Tibial nerve (tissue), 4 donors: ENCODE measurements around the gene ZNF740. TPM values are rescaled to one million over a fixed set of nuclear protein-coding genes. Genes with fewer than 3 reads are reported as not detected.
A peak's percentile ranks its signal among the peaks of the same experiment; 100 is the strongest.

Experiments
- DNase-seq, 2 donors: peaks; one replicate each; pipeline ENCODE4 v3.0.0-alpha.2; 2019; ENCODE audit warnings: low spot score in 2 of 2
- H3K27ac ChIP-seq, 4 donors: fragments of 200-600 bp; sonication (generic) in 3 of 4; one replicate each; pipeline ENCODE4 v1.5.1; 2017 to 2019; ENCODE audit warnings: mild to moderate bottlenecking in 1 of 4
- H3K27me3 ChIP-seq, 2 donors: fragments of 200-600 bp; sonication (generic) in 1 of 2; one replicate each; pipeline versions ENCODE4 v1.5.1 to v1.6.0; 2017 to 2019
- H3K36me3 ChIP-seq, 3 donors: fragments of 200-600 bp; sonication (generic); one replicate each; pipeline ENCODE4 v1.5.1; 2018 to 2019
- H3K4me1 ChIP-seq, 4 donors: fragments of 200-600 bp; sonication (generic) in 3 of 4; one replicate each; pipeline ENCODE4 v1.5.1; 2017 to 2019
- H3K4me3 ChIP-seq, 4 donors: fragments of 200-600 bp; sonication (generic) in 3 of 4; one replicate each; pipeline ENCODE4 v1.5.1; 2017 to 2019; ENCODE audit warnings: mild to moderate bottlenecking in 1 of 4, moderate library complexity in 1 of 4
- H3K9me3 ChIP-seq, 4 donors: fragments of 200-600 bp; sonication (generic) in 3 of 4; one replicate each; pipeline ENCODE4 v1.5.1; 2017 to 2019
- CTCF ChIP-seq, 5 experiments: fragments of 200-600 bp in 3 of 5; fragments of 450-650 bp in 2 of 5; sonication (generic) in 3 of 5; IDR thresholded peaks; one replicate each; pipeline ENCODE4 v1.5.1; 2016 to 2019; ENCODE audit warnings: antibody characterized with exemption in 5 of 5, mild to moderate bottlenecking in 3 of 5, moderate library complexity in 2 of 5
- EP300 ChIP-seq, 2 donors: sonication (generic); formaldehyde crosslinking; IDR thresholded peaks; one replicate each; pipeline ENCODE4 v1.6.1; 2017; ENCODE audit warnings: antibody characterized with exemption in 2 of 2, mild to moderate bottlenecking in 1 of 2
- POLR2A ChIP-seq, 2 donors: fragments of 450-650 bp; IDR thresholded peaks; one replicate each; pipeline ENCODE4 v1.6.1; 2017; ENCODE audit warnings: antibody characterized with exemption in 2 of 2, mild to moderate bottlenecking in 2 of 2, moderate library complexity in 2 of 2
- WGBS, 2 donors: methylation state at CpG; one replicate each; pipeline ENCODE4 v1.1.5; 2018; 5-methylcytosine and 5-hydroxymethylcytosine counted together
- total RNA-seq, 4 donors: library from RNA; depleted of rRNA; stranded (reverse); fragments of >200 nt; gene quantifications; one replicate each; pipeline ENCODE4 v1.1.0, GENCODE V29; 2016

The ZNF740 gene
- total RNA-seq, 4 donors from 2014 or later: 10.2 to 67.7 (median 22.7) TPM

DNA sequence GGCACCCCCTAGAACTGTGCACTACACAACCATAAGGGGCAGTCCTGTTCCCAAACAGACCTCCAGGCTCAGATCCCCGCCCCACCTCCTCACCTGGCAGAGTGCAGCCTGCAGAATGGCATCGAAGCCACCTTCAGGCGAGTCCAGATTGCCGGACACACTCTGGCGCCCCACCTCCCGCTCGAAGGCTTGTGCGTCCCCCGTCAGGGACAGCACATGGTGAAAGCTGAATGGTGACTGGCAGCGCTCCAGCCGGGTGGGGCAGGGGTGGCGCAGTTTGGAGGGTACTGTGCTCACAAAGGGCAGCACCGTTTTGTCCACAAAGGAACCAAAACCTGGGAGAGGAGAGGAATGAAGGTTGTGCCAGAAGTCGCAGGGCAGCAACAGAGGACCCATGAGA, 16.0 kb downstream of the ZNF740 start:
- no peak for DNase-seq
- Histone ChIP-seq H3K27ac (no peak overlapping the region), H3K9me3 (no peaks in the 10 kb centered on the region), H3K27me3 (no peaks in the 10 kb centered on the region), H3K4me3 (no peak overlapping the region), H3K36me3 (peaks cover 0 to 17% (median 0%) of the 10 kb centered on the region in 3 donors), H3K4me1 (peaks cover 0 to 20% (median 13%) of the 10 kb centered on the region in 4 donors)
- TF ChIP-seq CTCF (IDR thresholded peaks at IDR 0.05) (no peak), POLR2A (IDR thresholded peaks at IDR 0.05) (no peak), EP300 (IDR thresholded peaks at IDR 0.05) (no peak)
- 81 to 86% methylated on average over 14 of the region's 14 CpGs for WGBS, 2 donors

- Histone ChIP-seq H3K27me3 (no peaks in the 10 kb centered on the region), H3K36me3 (peaks cover 0 to 11% (median 0%) of the 10 kb centered on the region in 3 donors), H3K4me1 (peaks cover 0 to 20% (median 13%) of the 10 kb centered on the region in 4 donors), H3K27ac (peak overlapping the region in 2 of 4 donors; percentile 28 to 49), H3K4me3 (peak overlapping the region; percentile 14 to 38 (median 22)), H3K9me3 (no peaks in the 10 kb centered on the region)
- no peak for DNase-seq
- TF ChIP-seq CTCF (IDR thresholded peaks at IDR 0.05) (no peak), EP300 (IDR thresholded peaks at IDR 0.05) (no peak), POLR2A (IDR thresholded peaks at IDR 0.05) (no peak)
- 68 to 78% methylated on average over 8 to 19 of the region's 19 CpGs for WGBS, 2 donors
Measured at GRCh38 chr12:53197011-53197640, 16.6 kb downstream of the ZNF740 start.

GRCh38 chr12:53198486-53199110, 18.1 kb downstream of the ZNF740 start:
- H3K4me1 ChIP-seq: peaks cover 0 to 20% (median 13%) of the 10 kb centered on the region in 4 donors
- no peaks in the 10 kb centered on the region for H3K36me3 ChIP-seq
- 93 to 95% methylated on average over 5 of the region's 5 CpGs for WGBS, 2 donors
- H3K27me3 ChIP-seq: no peaks in the 10 kb centered on the region
- H3K27ac ChIP-seq: no peak overlapping the region
- no peak for TF ChIP-seq CTCF (IDR thresholded peaks at IDR 0.05)
- no peak for TF ChIP-seq POLR2A (IDR thresholded peaks at IDR 0.05)
- no peak for TF ChIP-seq EP300 (IDR thresholded peaks at IDR 0.05)
- no peaks in the 10 kb centered on the region for H3K9me3 ChIP-seq
- DNase-seq: no peak
- no peak overlapping the region for H3K4me3 ChIP-seq

- no peak for TF ChIP-seq EP300 (IDR thresholded peaks at IDR 0.05)
- no peak for TF ChIP-seq CTCF (IDR thresholded peaks at IDR 0.05)
- TF ChIP-seq POLR2A (IDR thresholded peaks at IDR 0.05): no peak
- peaks cover 0 to 20% (median 13%) of the 10 kb centered on the region in 4 donors for H3K4me1 ChIP-seq
- DNase-seq: no peak
Measured at GRCh38 chr12:53199700-53200099, 19.2 kb downstream of the ZNF740 start.

GRCh38 chr12:53200107-53200457, 19.6 kb downstream of the ZNF740 start:
- Histone ChIP-seq H3K27me3 (no peaks in the 10 kb centered on the region), H3K27ac (no peak overlapping the region), H3K9me3 (no peaks in the 10 kb centered on the region), H3K36me3 (no peaks in the 10 kb centered on the region), H3K4me1 (peaks cover 0 to 20% (median 13%) of the 10 kb centered on the region in 4 donors), H3K4me3 (no peak overlapping the region)
- TF ChIP-seq POLR2A (IDR thresholded peaks at IDR 0.05): no peak
- no peak for TF ChIP-seq EP300 (IDR thresholded peaks at IDR 0.05)
- TF ChIP-seq CTCF (IDR thresholded peaks at IDR 0.05): no peak
- no peak for DNase-seq
- 94% methylated on average over 2 of the region's 2 CpGs; no CpG with 5 or more reads in 1 of the 2 donors for WGBS, 2 donors

More at GRCh38 chr12:53199700-53200099, 19.2 kb downstream of the ZNF740 start:
- H3K27me3 ChIP-seq: no peaks in the 10 kb centered on the region
- H3K4me3 ChIP-seq: no peak overlapping the region
- no peaks in the 10 kb centered on the region for H3K36me3 ChIP-seq
- WGBS, 2 donors: 87% methylated on average over 3 of the region's 3 CpGs
- no peaks in the 10 kb centered on the region for H3K9me3 ChIP-seq
- no peak overlapping the region for H3K27ac ChIP-seq
